Retinal pigment epithelial cell (primary cell): ENCODE data around the gene NOSIP.

Source experiments
- DNase-seq: peaks from one replicate; pipeline ENCODE4 v3.0.0-alpha.2; 2010; ENCODE audit warnings: low read depth
- H3K4me3 ChIP-seq: 2 replicates; pipeline ENCODE4 v1.5.1; 2011; ENCODE audit warnings: mild to moderate bottlenecking, low read length, control low read depth, moderate library complexity
- TF ChIP-seq, protein P1 (sequence below): conservative IDR thresholded peaks from 2 replicates; pipeline ENCODE4 v1.5.1; 2011; ENCODE audit warnings: low read depth, low read length, control low read depth, inconsistent platforms

The NOSIP gene

DNA sequence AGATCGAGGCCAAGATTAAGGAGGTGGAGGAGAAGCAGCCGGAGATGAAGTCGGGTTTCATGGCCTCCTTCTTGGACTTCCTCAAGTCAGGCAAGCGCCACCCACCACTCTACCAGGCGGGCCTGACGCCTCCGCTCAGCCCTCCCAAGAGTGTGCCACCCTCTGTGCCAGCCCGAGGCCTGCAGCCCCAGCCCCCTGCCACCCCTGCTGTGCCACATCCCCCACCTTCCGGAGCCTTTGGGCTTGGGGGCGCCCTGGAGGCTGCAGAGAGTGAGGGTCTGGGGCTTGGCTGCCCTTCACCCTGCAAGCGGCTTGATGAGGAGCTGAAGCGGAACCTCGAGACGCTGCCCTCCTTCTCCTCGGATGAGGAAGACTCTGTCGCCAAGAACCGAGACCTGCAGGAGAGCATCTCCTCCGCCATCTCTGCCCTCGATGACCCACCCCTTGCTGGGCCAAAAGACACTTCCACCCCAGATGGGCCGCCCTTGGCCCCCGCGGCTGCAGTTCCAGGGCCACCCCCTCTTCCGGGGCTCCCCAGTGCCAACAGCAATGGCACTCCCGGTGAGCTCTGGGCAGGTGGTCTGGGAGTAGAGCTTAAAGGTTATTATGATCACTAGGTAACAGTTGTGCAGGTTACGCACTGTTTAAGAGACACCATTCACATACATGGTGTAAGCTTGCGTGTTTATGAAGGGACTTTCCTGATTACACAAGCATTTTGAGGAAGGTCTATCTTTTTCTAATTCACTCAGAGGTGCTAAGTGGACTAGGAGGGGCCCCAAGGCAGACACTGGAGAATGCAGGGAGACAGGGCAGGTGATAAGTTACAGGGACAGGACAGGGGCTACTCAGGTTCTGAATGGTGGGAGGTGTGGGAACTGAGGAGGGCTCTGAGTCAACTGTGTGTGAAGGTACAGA, 19.3 kb upstream of the NOSIP start:
- TF ChIP-seq, protein P1, sequence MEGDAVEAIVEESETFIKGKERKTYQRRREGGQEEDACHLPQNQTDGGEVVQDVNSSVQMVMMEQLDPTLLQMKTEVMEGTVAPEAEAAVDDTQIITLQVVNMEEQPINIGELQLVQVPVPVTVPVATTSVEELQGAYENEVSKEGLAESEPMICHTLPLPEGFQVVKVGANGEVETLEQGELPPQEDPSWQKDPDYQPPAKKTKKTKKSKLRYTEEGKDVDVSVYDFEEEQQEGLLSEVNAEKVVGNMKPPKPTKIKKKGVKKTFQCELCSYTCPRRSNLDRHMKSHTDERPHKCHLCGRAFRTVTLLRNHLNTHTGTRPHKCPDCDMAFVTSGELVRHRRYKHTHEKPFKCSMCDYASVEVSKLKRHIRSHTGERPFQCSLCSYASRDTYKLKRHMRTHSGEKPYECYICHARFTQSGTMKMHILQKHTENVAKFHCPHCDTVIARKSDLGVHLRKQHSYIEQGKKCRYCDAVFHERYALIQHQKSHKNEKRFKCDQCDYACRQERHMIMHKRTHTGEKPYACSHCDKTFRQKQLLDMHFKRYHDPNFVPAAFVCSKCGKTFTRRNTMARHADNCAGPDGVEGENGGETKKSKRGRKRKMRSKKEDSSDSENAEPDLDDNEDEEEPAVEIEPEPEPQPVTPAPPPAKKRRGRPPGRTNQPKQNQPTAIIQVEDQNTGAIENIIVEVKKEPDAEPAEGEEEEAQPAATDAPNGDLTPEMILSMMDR, result no peak
- H3K4me3 ChIP-seq, result no peak overlapping the region
- no peak for DNase-seq

DNA sequence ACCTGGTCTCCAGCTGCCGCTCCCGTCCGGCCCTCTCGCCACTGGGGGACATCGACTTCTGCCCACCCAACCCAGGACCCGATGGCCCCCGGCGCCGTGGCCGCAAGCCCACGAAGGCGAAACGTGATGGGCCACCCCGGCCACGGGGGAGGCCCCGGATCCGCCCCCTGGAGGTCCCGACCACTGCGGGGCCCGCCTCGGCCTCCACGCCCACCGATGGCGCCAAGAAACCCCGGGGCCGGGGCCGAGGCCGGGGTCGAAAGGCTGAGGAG, 17.3 kb upstream of the NOSIP start:
- TF ChIP-seq, protein P1, result no peak

DNA sequence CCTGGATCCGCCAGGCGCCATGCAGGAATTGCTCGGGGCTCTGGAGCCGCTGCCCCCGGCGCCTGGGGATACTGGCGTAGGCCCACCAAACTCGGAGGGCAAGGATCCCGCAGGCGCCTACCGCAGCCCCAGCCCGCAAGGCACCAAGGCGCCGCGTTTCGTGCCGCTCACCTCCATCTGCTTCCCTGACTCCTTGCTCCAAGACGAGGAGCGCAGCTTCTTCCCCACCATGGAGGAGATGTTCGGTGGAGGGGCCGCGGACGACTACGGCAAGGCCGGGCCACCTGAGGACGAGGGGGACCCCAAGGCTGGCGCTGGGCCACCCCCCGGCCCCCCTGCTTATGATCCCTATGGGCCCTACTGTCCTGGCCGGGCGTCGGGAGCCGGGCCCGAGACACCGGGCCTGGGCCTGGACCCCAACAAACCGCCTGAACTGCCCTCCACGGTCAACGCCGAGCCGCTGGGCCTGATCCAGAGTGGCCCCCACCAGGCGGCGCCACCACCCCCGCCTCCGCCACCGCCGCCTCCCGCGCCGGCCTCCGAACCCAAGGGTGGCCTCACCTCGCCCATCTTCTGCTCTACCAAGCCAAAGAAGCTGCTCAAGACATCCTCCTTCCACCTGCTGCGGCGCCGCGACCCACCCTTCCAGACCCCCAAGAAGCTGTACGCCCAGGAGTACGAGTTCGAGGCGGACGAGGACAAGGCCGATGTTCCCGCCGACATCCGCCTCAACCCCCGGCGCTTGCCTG, 16.8 kb upstream of the NOSIP start:
- TF ChIP-seq, protein P1, result no peak
- no peak for DNase-seq
- H3K4me3 ChIP-seq, result no peak overlapping the region

More for the DNA sequence above, 17.3 kb upstream of the NOSIP start:
- H3K4me3 ChIP-seq, result no peak overlapping the region
- DNase-seq, result no peak

DNA sequence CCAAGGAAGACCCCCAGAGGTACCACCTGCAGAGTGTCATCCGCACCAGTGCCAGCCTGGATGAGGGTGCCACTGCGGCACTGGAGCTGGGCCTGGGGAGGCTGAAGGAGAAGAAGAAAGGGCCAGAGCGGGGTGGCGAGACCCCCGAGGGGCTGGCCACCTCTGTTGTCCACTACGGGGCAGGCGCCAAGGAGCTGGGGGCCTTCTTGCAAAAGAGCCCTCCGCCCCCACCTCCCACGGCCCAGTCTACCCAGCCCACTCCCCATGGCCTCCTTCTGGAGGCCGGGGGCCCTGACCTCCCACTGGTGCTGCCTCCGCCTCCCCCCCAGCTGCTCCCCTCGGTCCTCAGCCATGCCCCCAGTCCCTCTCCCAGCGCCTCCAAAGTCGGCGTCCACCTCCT, 16.1 kb upstream of the NOSIP start:
- TF ChIP-seq, protein P1, result no peak
- no peak for DNase-seq
- no peak overlapping the region for H3K4me3 ChIP-seq

DNA sequence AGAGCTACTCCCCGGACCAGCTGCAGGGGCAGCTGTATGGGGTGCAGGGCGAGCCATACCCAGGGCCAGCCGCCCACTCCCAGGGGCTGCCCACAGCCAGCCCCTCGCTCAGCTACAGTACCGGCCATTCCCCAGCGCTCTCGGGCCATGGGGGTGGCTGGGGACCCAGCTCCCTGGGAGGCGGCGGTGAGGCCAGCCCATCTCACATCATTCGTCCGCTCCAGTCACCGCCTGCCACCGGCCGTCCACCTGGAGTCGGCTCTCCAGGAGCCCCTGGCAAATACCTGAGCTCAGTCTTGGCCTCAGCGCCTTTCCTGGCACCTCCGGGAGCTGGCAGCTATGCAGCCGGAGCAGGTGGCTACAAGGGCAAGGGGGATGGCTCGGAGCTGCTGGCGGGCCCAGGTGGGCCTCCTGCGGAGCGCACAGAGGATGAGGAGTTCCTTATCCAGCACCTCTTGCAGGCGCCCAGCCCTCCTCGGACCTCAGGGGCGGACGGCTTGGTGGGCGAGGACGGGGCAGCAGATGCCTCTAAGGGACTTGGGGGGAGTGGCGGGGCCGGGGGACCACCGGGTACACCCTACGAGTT, 15.6 kb upstream of the NOSIP start:
- DNase-seq, result no peak
- no peak overlapping the region for H3K4me3 ChIP-seq
- TF ChIP-seq, protein P1, result no peak

DNA sequence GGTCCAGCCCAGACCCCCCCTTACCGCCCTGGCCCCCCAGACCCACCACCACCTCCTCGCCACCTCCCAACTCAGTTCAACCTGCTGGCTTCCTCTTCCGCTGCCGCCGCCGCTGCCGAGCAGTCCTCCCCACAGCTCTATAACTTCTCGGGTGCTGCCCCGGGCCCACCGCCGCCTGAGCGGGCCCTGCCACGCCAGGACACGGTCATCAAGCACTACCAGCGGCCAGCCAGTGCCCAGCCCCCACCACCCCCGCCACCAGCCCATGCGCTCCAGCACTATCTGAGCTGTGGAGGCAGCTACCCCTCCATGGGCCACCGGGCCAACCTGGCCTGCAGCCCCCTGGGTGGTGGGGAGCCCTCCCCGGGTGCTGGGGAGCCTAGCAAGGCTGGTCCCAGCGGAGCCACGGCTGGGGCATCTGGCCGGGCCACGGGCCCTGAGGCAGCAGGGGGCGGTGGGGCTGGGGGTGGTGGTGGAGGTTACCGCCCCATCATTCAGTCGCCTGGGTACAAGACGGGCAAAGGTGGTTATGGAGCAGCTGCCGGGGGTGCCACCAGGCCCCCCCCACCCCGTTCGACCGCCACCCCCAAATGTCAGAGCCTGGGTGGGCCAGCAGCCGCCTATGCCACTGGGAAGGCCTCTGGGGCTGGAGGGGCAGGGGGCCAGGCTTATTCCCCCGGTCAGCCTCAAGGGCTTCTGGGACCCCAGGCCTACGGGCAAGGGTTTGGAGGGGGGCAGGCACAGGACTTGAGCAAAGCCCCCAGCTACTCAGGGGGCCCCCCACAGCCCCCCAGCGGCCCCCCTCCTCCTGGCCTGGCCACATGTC, 14.8 kb upstream of the NOSIP start:
- no peak for DNase-seq
- TF ChIP-seq, protein P1, result no peak
- no peak overlapping the region for H3K4me3 ChIP-seq
